HG02623 (cell line): ENCODE measurements around the gene HOXB1.
"Not testable (repeated sequence)": the region's sequence is repeated elsewhere in the genome, so short reads cannot be mapped to it uniquely, and the experiment has no call there.

Experiments used
- ATAC-seq: cut with Tn5 transposase; IDR thresholded peaks from one replicate; pipeline ENCODE4 v1.9.1; 2021; ENCODE audit warnings: moderate library complexity; ENCODE audit not compliant: unreplicated experiment

HOXB1 gene

GRCh38 chr17:48523010-48523409, 7.8 kb downstream of the HOXB1 start:
- no peak for ATAC-seq

- no peak for ATAC-seq
Observed at GRCh38 chr17:48522031-48522653, 8.7 kb downstream of the HOXB1 start.

- ATAC-seq = no peak
Observed at GRCh38 chr17:48520631-48521079, 10.2 kb downstream of the HOXB1 start.

- ATAC-seq = no peak
Observed at GRCh38 chr17:48519427-48519826, 11.4 kb downstream of the HOXB1 start.

- ATAC-seq = no peak
Observed at GRCh38 chr17:48517478-48517877, 13.3 kb downstream of the HOXB1 start.

GRCh38 chr17:48515925-48516900, 14.6 kb downstream of the HOXB1 start:
- no peak for ATAC-seq

- no peak for ATAC-seq
Observed at GRCh38 chr17:48514477-48514876, 16.3 kb downstream of the HOXB1 start.

GRCh38 chr17:48513666-48514455, 16.9 kb downstream of the HOXB1 start:
- ATAC-seq = no peak

- ATAC-seq = no peak
Observed at GRCh38 chr17:48513097-48513496, 17.7 kb downstream of the HOXB1 start.

GRCh38 chr17:48510761-48511604, 19.8 kb downstream of the HOXB1 start:
- no peak for ATAC-seq

- no peak for ATAC-seq
Observed at GRCh38 chr17:48510381-48510760, 20.4 kb downstream of the HOXB1 start.

GRCh38 chr17:48509708-48510107, 21.1 kb downstream of the HOXB1 start:
- not testable (repeated sequence) for ATAC-seq

GRCh38 chr17:48506246-48506645, 24.6 kb downstream of the HOXB1 start:
- no peak for ATAC-seq

GRCh38 chr17:48505788-48506187, 25.0 kb downstream of the HOXB1 start:
- ATAC-seq = peak; percentile 73

- no peak for ATAC-seq
Observed at GRCh38 chr17:48504953-48505352, 25.9 kb downstream of the HOXB1 start.

GRCh38 chr17:48503747-48504146, 27.1 kb downstream of the HOXB1 start:
- ATAC-seq = no peak

- no peak for ATAC-seq
Observed at GRCh38 chr17:48502901-48503300, 27.9 kb downstream of the HOXB1 start.

GRCh38 chr17:48502312-48502711, 28.5 kb downstream of the HOXB1 start:
- no peak for ATAC-seq

GRCh38 chr17:48500435-48501426, 30.1 kb downstream of the HOXB1 start:
- ATAC-seq = no peak
